Testis (tissue), 2 donors: Measurements from ENCODE around the gene MAP3K20.

ENCODE experiments used
- CTCF ChIP-seq, 3 experiments: fragments of 450-650 bp in 2 of 3; fragments of 200-600 bp in 1 of 3; sonication (generic) in 1 of 3; IDR thresholded peaks; one replicate each; pipeline ENCODE4 v1.5.1; 2016 to 2019; ENCODE audit warnings: antibody characterized with exemption in 3 of 3, mild to moderate bottlenecking in 2 of 3, moderate library complexity in 1 of 3
- POLR2A ChIP-seq: fragments of 450-650 bp; IDR thresholded peaks from one replicate; pipeline ENCODE4 v1.6.1; 2017; ENCODE audit warnings: antibody characterized with exemption, mild to moderate bottlenecking, moderate library complexity

DNA sequence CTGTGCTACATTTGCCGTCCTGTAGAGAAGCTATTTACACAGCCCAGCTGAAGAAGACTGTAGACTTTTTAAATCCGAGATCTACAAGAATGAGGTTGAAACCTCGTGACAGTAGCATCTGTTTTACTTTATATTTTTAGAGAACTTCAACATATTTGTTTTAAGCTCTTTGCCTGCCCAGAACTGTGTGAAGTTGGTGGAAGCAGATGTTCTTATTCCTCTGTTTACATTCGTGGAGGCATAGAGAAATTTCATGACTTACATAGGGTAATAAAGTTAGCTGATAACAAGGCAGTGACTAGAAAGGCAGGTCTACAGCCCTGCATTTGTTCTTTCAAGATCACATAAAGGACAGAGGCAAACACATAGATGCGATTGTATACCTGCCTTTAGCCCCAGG, 47.0 kb upstream of the MAP3K20 start:
- TF ChIP-seq CTCF (IDR thresholded peaks at IDR 0.05) (no peak), POLR2A (no peak)
